Natural killer cell (primary cell): ENCODE measurements around the gene CRTAC1. TPM values are rescaled to one million over a fixed set of nuclear protein-coding genes. Genes with fewer than 3 reads are reported as not detected.

Experiments used
- ATAC-seq, 3 donors: fragments of 150-1000 bp in 2 of 3; fragments of 200-7000 bp in 1 of 3; cut with Tn5 transposase; 1 replicate in 1 of 3; 2 replicates in 2 of 3; pipeline ENCODE4 v1.10.0; 2021; ENCODE audit warnings: mild to moderate bottlenecking in 2 of 3, moderate library complexity in 2 of 3
- DNase-seq, 2 donors: peaks; one replicate each; pipeline versions ENCODE4 v3.0.0 to v3.0.0-alpha.2; 2013 to 2021; ENCODE audit warnings: mixed read lengths in 1 of 2
- H3K27ac ChIP-seq: one replicate; pipeline ENCODE4 v1.5.1; 2013; ENCODE audit warnings: mild to moderate bottlenecking, low read length
- H3K27me3 ChIP-seq: one replicate; pipeline ENCODE4 v1.6.1; 2013; ENCODE audit warnings: low read length; ENCODE audit not compliant: control insufficient read depth, insufficient read depth
- H3K36me3 ChIP-seq: one replicate; pipeline ENCODE4 v1.6.1; 2013; ENCODE audit warnings: low read length; ENCODE audit not compliant: control insufficient read depth, insufficient read depth
- H3K4me1 ChIP-seq: one replicate; pipeline ENCODE4 v1.6.1; 2013; ENCODE audit warnings: low read length; ENCODE audit not compliant: control insufficient read depth, insufficient read depth
- H3K4me3 ChIP-seq: one replicate; pipeline ENCODE4 v1.5.1; 2013; ENCODE audit warnings: low read length
- H3K9me3 ChIP-seq: one replicate; pipeline ENCODE4 v1.6.1; 2013; ENCODE audit warnings: low read length; ENCODE audit not compliant: control insufficient read depth, insufficient read depth
- H3K27ac Mint-ChIP-seq, 2 donors: one replicate each; pipeline ENCODE4 v1.8.0; 2022; ENCODE audit warnings: mild to moderate bottlenecking in 2 of 2, mixed read lengths in 2 of 2, moderate library complexity in 1 of 2
- H3K27me3 Mint-ChIP-seq, 2 donors: one replicate each; pipeline ENCODE4 v1.8.0; 2022; ENCODE audit warnings: low read depth in 2 of 2, mixed read lengths in 2 of 2
- H3K36me3 Mint-ChIP-seq: one replicate; pipeline ENCODE4 v1.8.0; 2022; ENCODE audit warnings: mixed read lengths
- H3K4me1 Mint-ChIP-seq, 2 donors: one replicate each; pipeline ENCODE4 v1.8.0; 2022; ENCODE audit warnings: mixed read lengths in 2 of 2
- H3K4me3 Mint-ChIP-seq: one replicate; pipeline ENCODE4 v1.8.0; 2022; ENCODE audit warnings: mild to moderate bottlenecking, moderate library complexity, mixed read lengths
- H3K9me3 Mint-ChIP-seq, 2 donors: one replicate each; pipeline ENCODE4 v1.8.0; 2022; ENCODE audit warnings: mixed read lengths in 2 of 2
- WGBS: methylation state at CpG from one replicate; pipeline ENCODE4 v1.1.7; 2013; ENCODE audit warnings: missing lambda C conversion rate; ENCODE audit not compliant: insufficient coverage; 5-methylcytosine and 5-hydroxymethylcytosine counted together
- intact Hi-C: fragments of 100-400 bp; cut with micrococcal nuclease; formaldehyde crosslinking; loops from one replicate; pipeline ENCODE4 v1.14.2; 2022
- total RNA-seq, 4 donors: library from RNA; stranded (reverse); fragments of 120-200 nt in 1 of 4; gene quantifications; one replicate each; pipeline versions ENCODE4 v1.2.3 to v1.2.4, GENCODE V29; 2013 to 2022
- TF ChIP-seq, protein P1 (sequence below): fragments of 200-600 bp; IDR thresholded peaks from one replicate; pipeline ENCODE4 v1.8.0; 2022; ENCODE audit warnings: antibody characterized with exemption

CRTAC1 gene
- total RNA-seq, 3 donors from 2014 or later (not counting 1 experiment from before 2014, with no cell fraction given), result not detected

- ATAC-seq, result no peak
- Mint-ChIP-seq H3K4me1 (no peaks in the 10 kb centered on the region), H3K27me3 (peaks cover 18 to 20% of the 10 kb centered on the region in 2 donors), H3K4me3 (no peak overlapping the region), H3K27ac (no peak overlapping the region), H3K36me3 (no peaks in the 10 kb centered on the region), H3K9me3 (no peaks in the 10 kb centered on the region)
- Histone ChIP-seq H3K36me3 (no peaks in the 10 kb centered on the region), H3K4me3 (no peak overlapping the region), H3K4me1 (no peaks in the 10 kb centered on the region), H3K27me3 (peaks cover 2% of the 10 kb centered on the region), H3K27ac (no peak overlapping the region), H3K9me3 (no peaks in the 10 kb centered on the region)
- intact Hi-C loops, result no loop called here
- TF ChIP-seq, protein P1, sequence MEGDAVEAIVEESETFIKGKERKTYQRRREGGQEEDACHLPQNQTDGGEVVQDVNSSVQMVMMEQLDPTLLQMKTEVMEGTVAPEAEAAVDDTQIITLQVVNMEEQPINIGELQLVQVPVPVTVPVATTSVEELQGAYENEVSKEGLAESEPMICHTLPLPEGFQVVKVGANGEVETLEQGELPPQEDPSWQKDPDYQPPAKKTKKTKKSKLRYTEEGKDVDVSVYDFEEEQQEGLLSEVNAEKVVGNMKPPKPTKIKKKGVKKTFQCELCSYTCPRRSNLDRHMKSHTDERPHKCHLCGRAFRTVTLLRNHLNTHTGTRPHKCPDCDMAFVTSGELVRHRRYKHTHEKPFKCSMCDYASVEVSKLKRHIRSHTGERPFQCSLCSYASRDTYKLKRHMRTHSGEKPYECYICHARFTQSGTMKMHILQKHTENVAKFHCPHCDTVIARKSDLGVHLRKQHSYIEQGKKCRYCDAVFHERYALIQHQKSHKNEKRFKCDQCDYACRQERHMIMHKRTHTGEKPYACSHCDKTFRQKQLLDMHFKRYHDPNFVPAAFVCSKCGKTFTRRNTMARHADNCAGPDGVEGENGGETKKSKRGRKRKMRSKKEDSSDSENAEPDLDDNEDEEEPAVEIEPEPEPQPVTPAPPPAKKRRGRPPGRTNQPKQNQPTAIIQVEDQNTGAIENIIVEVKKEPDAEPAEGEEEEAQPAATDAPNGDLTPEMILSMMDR, result no peak
- no peak for DNase-seq
- WGBS, result 98% methylated on average over 3 of the region's 3 CpGs
These were observed 136.3 kb downstream of the CRTAC1 start for GRCh38 chr10:97894092-97894491.

DNA sequence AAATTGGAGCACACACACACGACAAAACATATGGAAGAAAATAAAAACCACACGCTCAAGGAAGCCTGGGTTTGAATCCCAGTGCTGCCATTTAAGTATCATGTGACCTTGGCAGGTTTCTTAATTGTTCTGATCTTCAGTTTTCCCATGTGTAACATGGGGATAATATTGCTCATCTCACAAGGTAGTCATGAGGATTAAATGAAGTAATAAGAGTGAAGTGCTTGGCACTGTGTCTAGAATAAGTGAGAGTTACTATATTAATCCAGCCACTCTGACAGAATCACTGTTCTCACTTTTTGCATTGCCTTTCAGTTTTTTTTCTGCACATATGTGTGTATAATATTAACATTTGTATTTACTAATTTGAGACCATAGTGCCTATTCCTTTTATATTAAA is 137.5 kb downstream of the CRTAC1 start:
- Mint-ChIP-seq H3K27me3 (peaks cover 20 to 21% of the 10 kb centered on the region in 2 donors), H3K4me3 (no peak overlapping the region), H3K36me3 (no peaks in the 10 kb centered on the region), H3K27ac (no peak overlapping the region), H3K9me3 (no peaks in the 10 kb centered on the region), H3K4me1 (no peaks in the 10 kb centered on the region)
- Histone ChIP-seq H3K27me3 (peaks cover 2% of the 10 kb centered on the region), H3K9me3 (no peaks in the 10 kb centered on the region), H3K36me3 (no peaks in the 10 kb centered on the region), H3K27ac (no peak overlapping the region), H3K4me1 (no peaks in the 10 kb centered on the region), H3K4me3 (no peak overlapping the region)
- DNase-seq, result no peak
- TF ChIP-seq, protein P1, result no peak
- ATAC-seq, result no peak
- intact Hi-C loops, result no loop called here
- 87% methylated on average over 2 of the region's 2 CpGs for WGBS

DNA sequence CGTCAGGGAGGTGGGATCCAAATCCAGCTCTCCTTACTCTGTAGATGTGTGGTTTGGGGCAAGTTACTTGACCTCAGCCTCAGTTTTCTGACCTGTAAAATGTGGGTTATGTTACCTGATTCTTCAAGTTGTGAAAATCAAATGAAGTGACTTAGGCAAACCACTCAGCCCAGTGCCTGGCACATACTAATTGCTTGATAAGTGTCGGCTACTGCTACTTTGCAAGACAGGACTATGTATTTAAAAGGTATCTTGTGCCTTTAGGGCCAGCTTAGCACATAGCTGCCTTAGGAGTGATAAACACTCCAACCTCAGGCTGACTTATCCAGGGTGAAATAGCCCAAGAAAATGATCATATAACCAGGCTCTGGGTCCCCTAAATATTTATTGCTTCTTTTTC is 137.9 kb downstream of the CRTAC1 start:
- Histone ChIP-seq H3K27ac (no peak overlapping the region), H3K4me1 (no peaks in the 10 kb centered on the region), H3K4me3 (no peak overlapping the region), H3K36me3 (no peaks in the 10 kb centered on the region), H3K27me3 (peaks cover 2% of the 10 kb centered on the region), H3K9me3 (no peaks in the 10 kb centered on the region)
- TF ChIP-seq, protein P1, result no peak
- Mint-ChIP-seq H3K4me3 (no peak overlapping the region), H3K27ac (no peak overlapping the region), H3K36me3 (no peaks in the 10 kb centered on the region), H3K9me3 (no peaks in the 10 kb centered on the region), H3K4me1 (no peaks in the 10 kb centered on the region), H3K27me3 (peaks cover 20 to 21% of the 10 kb centered on the region in 2 donors)
- ATAC-seq, result no peak
- DNase-seq, result no peak
- WGBS, result 95% methylated on average over 2 of the region's 2 CpGs
- intact Hi-C loops, result no loop called here

DNA sequence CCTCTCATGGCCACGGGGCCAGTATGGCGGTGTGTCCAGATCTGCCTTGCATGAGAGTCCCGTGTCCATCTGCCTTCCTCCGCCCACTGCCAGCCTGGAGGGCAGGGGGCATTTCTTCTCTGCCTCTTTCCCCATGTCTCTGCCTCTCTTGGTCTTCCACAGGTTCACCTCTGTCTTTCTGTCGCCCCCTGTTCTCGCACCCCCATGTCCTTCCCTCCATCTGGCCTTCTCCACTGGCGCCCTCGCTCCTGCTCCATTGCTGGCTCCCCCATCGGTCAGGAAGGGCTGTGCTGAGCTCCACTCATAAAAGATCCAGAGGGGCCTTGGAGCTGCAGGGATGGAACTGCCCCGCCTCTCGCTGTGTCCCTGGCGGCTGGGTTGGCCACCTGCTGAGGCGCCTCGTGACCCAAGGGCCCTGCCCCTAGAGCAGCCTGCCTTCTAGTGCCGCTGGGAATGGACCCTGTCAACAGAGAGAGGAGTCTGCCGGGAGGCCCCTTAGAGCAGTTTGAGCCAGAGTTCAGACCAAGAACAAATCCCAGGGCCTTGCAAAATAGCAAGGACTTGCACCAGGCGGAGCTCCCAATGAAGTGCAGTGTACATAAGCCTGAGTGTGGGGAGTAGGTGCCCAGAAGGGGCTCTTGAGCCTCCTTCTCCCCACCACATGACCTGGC is 138.8 kb downstream of the CRTAC1 start:
- DNase-seq, result no peak
- H3K4me1 Mint-ChIP-seq, result no peaks in the 10 kb centered on the region
- intact Hi-C loops, result no loop called here
- Histone ChIP-seq H3K9me3 (no peaks in the 10 kb centered on the region), H3K27ac (no peak overlapping the region), H3K4me1 (no peaks in the 10 kb centered on the region), H3K4me3 (no peak overlapping the region), H3K36me3 (no peaks in the 10 kb centered on the region), H3K27me3 (peaks cover 2% of the 10 kb centered on the region)
- no peaks in the 10 kb centered on the region for H3K36me3 Mint-ChIP-seq
- no peak overlapping the region for H3K27ac Mint-ChIP-seq
- H3K4me3 Mint-ChIP-seq, result no peak overlapping the region
- H3K27me3 Mint-ChIP-seq, result peaks cover 20 to 21% of the 10 kb centered on the region in 2 donors
- ATAC-seq, result no peak
- TF ChIP-seq, protein P1, result no peak
- WGBS, result 93% methylated on average over 17 of the region's 17 CpGs
- H3K9me3 Mint-ChIP-seq, result no peaks in the 10 kb centered on the region
